ENCODE measurements around the gene TTC39B.

TTC39B gene

DNA sequence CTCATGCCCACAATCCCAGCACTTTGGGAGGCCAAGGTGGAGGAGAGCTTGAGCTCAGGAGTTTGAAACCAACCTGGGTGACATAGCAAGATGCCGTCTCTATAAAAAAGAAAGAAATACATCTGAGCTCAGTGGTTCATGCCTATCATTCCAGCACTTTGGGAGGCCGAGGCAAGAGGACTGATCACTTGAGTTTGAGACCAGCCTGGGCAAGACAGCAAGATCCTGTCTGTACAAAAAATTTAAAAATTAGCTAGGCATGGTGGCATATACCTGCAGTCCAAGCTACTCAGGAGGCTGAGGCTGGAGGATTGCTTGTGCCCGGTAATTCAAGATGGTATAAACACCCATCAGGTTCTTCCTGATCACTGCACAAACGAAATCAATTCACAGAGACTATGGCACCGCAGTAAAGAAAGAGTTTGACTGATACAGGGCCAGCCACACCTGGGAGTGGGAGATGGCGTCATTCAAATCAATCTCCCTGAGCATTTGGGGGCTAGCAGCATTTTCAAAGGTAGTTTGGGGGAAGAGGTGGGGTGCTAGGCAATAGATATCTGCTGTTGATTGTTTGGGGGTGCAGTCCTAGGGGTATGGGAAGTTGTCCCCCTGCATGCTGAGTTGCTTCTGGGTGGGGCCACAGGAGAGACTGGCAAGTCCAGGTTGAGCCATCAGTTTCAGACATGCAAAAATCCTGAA lies 169.2 kb downstream of the TTC39B start:
- H3K9me3 ChIP-seq (ENCODE audit: low read length): no peaks in the 10 kb centered on the region
- no peak overlapping the region for H2AFZ ChIP-seq (ENCODE audit: low read depth, low read length)
- no peak overlapping the region for H3K4me3 ChIP-seq (ENCODE audit: low read length)
- H3K27me3 ChIP-seq (ENCODE audit: insufficient read depth, low read length): no peaks in the 10 kb centered on the region
- no peaks in the 10 kb centered on the region for H3K36me3 ChIP-seq (ENCODE audit: insufficient read depth, low read length)
- H3K4me1 ChIP-seq (ENCODE audit: insufficient read depth, low read length): no peaks in the 10 kb centered on the region

DNA sequence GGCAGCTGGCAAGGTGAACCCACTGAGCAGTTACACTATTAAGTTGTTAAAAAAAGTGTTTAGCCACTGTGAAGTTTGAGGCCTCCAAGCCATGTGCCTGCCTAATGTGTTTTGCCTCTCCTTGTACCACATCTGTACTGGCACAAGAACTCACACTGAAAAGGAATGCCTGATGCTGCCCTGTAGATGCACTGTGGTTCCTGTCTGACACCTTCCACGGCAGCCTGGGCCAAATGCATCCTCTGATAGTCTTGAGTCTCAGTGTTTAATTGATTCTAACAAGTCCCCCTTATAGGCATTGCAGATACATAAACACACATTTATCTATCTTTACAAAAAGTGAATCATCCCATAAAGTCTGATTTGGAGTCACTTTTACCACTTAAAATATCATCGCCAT lies 169.9 kb downstream of the TTC39B start:
- Histone ChIP-seq H3K4me3 (ENCODE audit: low read length) (no peak overlapping the region), H3K36me3 (ENCODE audit: insufficient read depth, low read length) (no peaks in the 10 kb centered on the region), H3K4me1 (ENCODE audit: insufficient read depth, low read length) (no peaks in the 10 kb centered on the region), H3K27me3 (ENCODE audit: insufficient read depth, low read length) (no peaks in the 10 kb centered on the region), H2AFZ (ENCODE audit: low read depth, low read length) (no peak overlapping the region), H3K9me3 (ENCODE audit: low read length) (no peaks in the 10 kb centered on the region)

DNA sequence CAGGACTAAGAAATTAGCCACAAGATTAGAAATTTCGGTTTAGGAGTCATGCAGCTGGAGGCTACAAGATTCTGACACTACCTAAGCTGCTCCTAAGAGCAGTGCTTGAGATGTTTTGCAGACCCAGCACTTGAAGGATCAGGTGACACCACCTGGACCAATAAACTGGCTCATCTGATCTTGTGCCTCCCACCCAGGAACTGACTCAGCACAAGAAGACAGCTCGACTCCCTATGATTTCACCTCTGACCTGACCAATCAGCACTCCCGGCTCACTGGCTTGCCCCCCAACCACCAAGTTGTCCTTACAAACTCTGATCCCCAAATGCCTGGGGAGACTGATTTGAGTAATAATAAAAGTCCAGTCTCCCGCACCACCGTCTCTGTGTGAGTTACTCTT lies 170.4 kb downstream of the TTC39B start:
- no peaks in the 10 kb centered on the region for H3K27me3 ChIP-seq (ENCODE audit: insufficient read depth, low read length)
- no peak overlapping the region for H2AFZ ChIP-seq (ENCODE audit: low read depth, low read length)
- no peaks in the 10 kb centered on the region for H3K36me3 ChIP-seq (ENCODE audit: insufficient read depth, low read length)
- no peak overlapping the region for H3K4me3 ChIP-seq (ENCODE audit: low read length)
- H3K9me3 ChIP-seq (ENCODE audit: low read length): no peaks in the 10 kb centered on the region
- H3K4me1 ChIP-seq (ENCODE audit: insufficient read depth, low read length): no peaks in the 10 kb centered on the region

DNA sequence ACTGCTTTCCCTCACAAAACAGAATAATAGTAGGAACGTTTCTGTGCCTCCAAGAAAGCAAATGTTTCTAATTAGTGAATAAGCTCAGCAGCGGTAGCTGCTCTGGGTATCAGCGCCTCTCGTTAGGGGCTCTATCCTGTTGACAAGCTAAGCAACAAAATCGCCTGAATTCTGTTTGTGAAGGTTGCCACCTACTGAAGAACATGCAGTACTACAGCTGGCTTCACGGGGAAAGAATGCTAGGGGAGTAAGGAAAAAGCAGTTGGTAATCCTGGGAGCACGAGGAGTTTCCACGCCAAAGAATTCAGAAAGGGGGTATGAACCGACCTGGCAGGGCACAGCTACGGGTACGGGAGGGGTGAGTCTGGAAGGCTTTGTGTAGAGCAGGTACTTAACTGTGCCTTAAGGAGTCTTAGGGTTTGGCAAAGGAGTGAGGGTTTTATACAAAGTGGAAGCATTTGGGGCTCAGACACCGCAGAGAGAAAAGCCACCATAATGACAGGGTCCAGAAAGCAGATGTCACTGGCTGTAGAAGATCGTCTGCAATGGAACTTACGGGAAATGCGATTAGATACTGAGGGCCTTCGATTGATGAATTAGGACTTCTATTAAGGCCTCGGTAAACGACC lies 171.7 kb downstream of the TTC39B start:
- no peaks in the 10 kb centered on the region for H3K36me3 ChIP-seq (ENCODE audit: insufficient read depth, low read length)
- H3K4me1 ChIP-seq (ENCODE audit: insufficient read depth, low read length): no peaks in the 10 kb centered on the region
- H3K4me3 ChIP-seq (ENCODE audit: low read length): peak overlapping the region; percentile 24
- no peaks in the 10 kb centered on the region for H3K27me3 ChIP-seq (ENCODE audit: insufficient read depth, low read length)
- no peaks in the 10 kb centered on the region for H3K9me3 ChIP-seq (ENCODE audit: low read length)
- peak overlapping the region; percentile 39 for H2AFZ ChIP-seq (ENCODE audit: low read depth, low read length)

DNA sequence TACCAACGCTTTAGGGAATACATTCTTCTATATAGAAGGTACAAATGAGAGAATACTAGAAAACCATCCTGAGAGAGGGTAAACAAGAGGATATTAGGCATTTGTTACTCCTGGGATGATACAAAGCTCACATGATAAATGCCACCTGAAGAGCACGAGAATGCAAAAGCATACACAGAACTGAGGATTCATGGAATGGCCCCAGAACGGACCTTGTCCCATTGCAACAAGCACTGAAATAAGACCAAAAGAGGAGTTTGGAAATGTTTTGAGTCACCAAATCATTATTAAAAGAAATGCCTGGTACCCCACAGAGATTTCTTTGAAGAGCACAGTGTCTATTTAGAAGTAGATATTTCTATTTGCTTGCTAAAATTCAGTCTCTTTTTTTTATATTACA lies 173.5 kb downstream of the TTC39B start:
- Histone ChIP-seq H2AFZ (ENCODE audit: low read depth, low read length) (no peak overlapping the region), H3K27me3 (ENCODE audit: insufficient read depth, low read length) (no peaks in the 10 kb centered on the region), H3K4me1 (ENCODE audit: insufficient read depth, low read length) (no peaks in the 10 kb centered on the region), H3K9me3 (ENCODE audit: low read length) (no peaks in the 10 kb centered on the region), H3K36me3 (ENCODE audit: insufficient read depth, low read length) (no peaks in the 10 kb centered on the region), H3K4me3 (ENCODE audit: low read length) (no peak overlapping the region)

DNA sequence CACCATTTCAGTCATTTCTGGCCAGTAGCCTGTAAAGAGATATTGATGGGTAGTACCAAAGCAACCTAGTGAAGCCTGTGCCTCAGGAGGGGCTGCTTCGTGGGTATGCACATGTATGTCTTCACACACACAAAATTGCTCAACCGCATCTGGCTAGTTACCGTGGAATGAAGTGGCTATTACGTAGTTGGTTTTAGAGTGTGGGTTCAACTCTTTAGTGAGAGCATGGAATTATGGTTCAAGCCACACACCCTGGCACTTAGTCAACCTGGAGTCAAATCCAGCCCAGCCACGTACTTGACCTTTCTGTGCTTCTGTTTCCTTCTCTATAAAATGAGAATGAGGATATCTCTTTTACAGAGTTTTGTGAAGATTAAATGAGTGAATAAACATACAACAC lies 174.9 kb downstream of the TTC39B start:
- Histone ChIP-seq H3K4me3 (ENCODE audit: low read length) (no peak overlapping the region), H2AFZ (ENCODE audit: low read depth, low read length) (no peak overlapping the region), H3K27me3 (ENCODE audit: insufficient read depth, low read length) (no peaks in the 10 kb centered on the region), H3K36me3 (ENCODE audit: insufficient read depth, low read length) (no peaks in the 10 kb centered on the region), H3K4me1 (ENCODE audit: insufficient read depth, low read length) (no peaks in the 10 kb centered on the region), H3K9me3 (ENCODE audit: low read length) (no peaks in the 10 kb centered on the region)

DNA sequence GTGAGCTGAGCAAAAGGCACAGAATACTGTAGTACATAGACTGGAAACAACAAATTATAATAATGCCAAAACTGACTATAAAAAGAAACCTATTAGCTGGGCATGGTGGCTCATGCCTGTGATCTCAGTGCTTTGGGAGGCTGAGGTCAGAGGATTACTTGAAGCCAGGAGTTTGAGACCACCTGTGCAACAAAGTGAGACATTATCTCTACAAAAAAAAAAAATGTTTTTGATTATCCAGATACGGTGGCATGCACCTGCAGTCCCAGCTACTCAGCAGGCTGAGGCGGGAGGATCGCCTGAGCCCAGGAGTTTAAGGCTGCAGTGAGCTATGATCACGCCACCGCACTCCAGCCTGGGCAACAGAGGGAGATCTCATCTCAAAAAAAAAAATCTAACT lies 175.9 kb downstream of the TTC39B start:
- Histone ChIP-seq H3K27me3 (ENCODE audit: insufficient read depth, low read length) (no peaks in the 10 kb centered on the region), H3K4me1 (ENCODE audit: insufficient read depth, low read length) (no peaks in the 10 kb centered on the region), H2AFZ (ENCODE audit: low read depth, low read length) (no peak overlapping the region), H3K4me3 (ENCODE audit: low read length) (no peak overlapping the region), H3K9me3 (ENCODE audit: low read length) (no peaks in the 10 kb centered on the region), H3K36me3 (ENCODE audit: insufficient read depth, low read length) (no peaks in the 10 kb centered on the region)

DNA sequence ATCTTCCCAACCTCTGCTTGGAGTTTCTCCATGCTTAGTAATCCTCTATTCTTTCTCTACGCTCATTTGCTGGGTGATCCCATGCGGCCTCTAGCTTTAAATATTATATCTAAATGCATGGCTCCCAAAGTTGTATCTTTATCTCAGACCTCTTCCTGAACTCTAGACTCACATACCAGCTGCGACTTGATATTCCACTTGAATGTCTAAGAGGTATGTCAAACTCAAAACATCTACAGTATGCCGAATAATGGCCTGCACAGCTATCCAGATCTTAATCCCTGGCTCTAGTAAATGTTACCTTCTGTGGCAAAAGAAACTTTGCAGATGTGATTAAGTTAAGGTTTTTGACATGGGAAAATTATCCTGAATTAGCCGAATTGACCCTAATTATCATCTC lies 179.2 kb downstream of the TTC39B start:
- H3K4me3 ChIP-seq (ENCODE audit: low read length): no peak overlapping the region

DNA sequence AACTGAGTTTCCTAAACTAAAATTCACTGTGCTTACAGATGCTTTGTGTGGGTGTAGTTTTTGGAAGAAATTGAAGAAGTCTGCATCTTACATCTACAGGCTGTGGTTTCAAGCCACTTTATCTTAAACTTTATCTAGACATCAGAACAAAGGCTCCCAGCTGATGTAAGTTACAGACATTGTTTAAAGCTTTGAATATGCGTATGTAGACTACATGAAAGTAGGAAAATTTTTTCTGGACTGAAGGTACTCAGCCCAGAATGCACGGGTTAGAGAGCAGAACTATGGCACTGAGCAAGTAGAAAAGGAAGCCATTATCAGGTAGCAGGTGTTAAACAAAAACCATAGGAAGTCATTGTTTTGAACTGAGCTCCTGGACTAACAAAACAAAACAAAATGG lies 185.4 kb downstream of the TTC39B start:
- Histone ChIP-seq H3K27me3 (ENCODE audit: insufficient read depth, low read length) (no peaks in the 10 kb centered on the region), H3K4me1 (ENCODE audit: insufficient read depth, low read length) (peaks cover 5% of the 10 kb centered on the region)

More for the DNA sequence above, 179.2 kb downstream of the TTC39B start:
- no peaks in the 10 kb centered on the region for H3K27me3 ChIP-seq (ENCODE audit: insufficient read depth, low read length)
- H2AFZ ChIP-seq (ENCODE audit: low read depth, low read length): no peak overlapping the region
- no peaks in the 10 kb centered on the region for H3K9me3 ChIP-seq (ENCODE audit: low read length)
- H3K4me1 ChIP-seq (ENCODE audit: insufficient read depth, low read length): no peaks in the 10 kb centered on the region
- no peaks in the 10 kb centered on the region for H3K36me3 ChIP-seq (ENCODE audit: insufficient read depth, low read length)

DNA sequence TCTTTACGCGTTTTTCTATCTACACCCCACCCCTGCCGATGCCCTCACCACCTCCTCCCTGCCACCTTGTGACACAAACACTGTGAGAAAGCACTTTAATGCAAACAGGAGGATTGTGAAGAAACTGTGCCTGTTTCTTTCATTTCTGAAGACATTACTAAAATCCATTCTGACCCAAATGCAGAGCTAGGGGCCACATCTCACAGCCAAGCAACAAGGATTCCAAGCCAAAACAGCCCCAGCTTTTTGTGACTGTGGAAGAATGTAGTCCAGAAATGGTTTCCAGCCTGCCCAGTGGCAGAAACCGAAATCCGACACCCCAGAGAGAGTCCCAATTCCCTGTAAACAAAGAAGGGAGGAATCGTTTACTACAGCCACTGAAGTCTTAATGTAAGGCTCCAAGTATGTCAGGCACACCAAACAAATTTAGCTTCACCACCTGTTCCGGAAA lies 190.9 kb downstream of the TTC39B start:
- no peaks in the 10 kb centered on the region for H3K27me3 ChIP-seq (ENCODE audit: insufficient read depth, low read length)
- no peaks in the 10 kb centered on the region for H3K9me3 ChIP-seq (ENCODE audit: low read length)
- peaks cover 8% of the 10 kb centered on the region for H3K4me1 ChIP-seq (ENCODE audit: insufficient read depth, low read length)
- H3K4me3 ChIP-seq (ENCODE audit: low read length): no peak overlapping the region
- H3K36me3 ChIP-seq (ENCODE audit: insufficient read depth, low read length): no peaks in the 10 kb centered on the region
- peak overlapping the region; percentile 31 for H2AFZ ChIP-seq (ENCODE audit: low read depth, low read length)

More for the DNA sequence above, 185.4 kb downstream of the TTC39B start:
- H3K36me3 ChIP-seq (ENCODE audit: insufficient read depth, low read length): no peaks in the 10 kb centered on the region
- peak overlapping the region; percentile 10 for H2AFZ ChIP-seq (ENCODE audit: low read depth, low read length)
- H3K9me3 ChIP-seq (ENCODE audit: low read length): no peaks in the 10 kb centered on the region
- H3K4me3 ChIP-seq (ENCODE audit: low read length): no peak overlapping the region

DNA sequence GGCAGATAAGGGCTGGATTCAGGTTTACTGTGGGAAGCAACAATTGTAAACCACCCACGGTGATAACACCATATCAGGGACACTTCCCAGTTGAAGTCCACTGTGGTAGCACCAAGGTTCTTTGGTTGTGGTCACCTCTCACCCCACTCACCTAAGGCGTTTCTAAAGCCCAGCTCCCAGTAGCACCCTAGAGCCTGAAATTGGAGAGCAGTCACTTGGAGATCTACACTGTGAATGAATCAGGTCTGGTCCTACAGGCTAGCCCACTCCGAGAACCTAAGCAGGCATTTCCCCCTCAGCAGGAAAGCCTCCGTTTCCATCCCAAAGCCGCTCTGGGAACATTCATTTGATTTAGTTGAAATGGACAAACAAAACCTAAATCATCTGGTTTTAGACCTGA lies 191.3 kb downstream of the TTC39B start:
- Histone ChIP-seq H3K4me1 (ENCODE audit: insufficient read depth, low read length) (peaks cover 3% of the 10 kb centered on the region), H3K36me3 (ENCODE audit: insufficient read depth, low read length) (no peaks in the 10 kb centered on the region), H3K27me3 (ENCODE audit: insufficient read depth, low read length) (no peaks in the 10 kb centered on the region), H3K4me3 (ENCODE audit: low read length) (no peak overlapping the region), H2AFZ (ENCODE audit: low read depth, low read length) (peak overlapping the region; percentile 31), H3K9me3 (ENCODE audit: low read length) (no peaks in the 10 kb centered on the region)

DNA sequence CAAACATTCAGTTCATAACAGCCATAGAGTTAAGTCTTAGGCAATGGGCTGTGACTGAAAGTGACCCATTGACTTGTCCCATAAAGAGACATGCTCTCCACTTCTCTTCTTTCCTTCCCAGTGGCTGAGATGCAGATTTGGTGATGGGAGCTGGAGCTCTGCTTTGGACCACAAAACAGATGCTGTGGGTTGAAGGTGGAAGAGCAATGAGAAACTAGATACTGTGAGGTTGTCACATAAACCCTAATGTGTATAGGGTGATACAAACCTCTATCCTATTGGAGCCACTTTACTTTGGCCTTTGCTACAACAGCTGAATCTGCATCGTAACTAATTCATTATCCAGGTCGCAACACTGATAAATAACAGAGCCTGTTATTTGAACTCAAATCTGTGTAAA lies 192.0 kb downstream of the TTC39B start:
- Histone ChIP-seq H3K27me3 (ENCODE audit: insufficient read depth, low read length) (no peaks in the 10 kb centered on the region), H2AFZ (ENCODE audit: low read depth, low read length) (no peak overlapping the region), H3K9me3 (ENCODE audit: low read length) (no peaks in the 10 kb centered on the region), H3K4me3 (ENCODE audit: low read length) (no peak overlapping the region), H3K36me3 (ENCODE audit: insufficient read depth, low read length) (no peaks in the 10 kb centered on the region), H3K4me1 (ENCODE audit: insufficient read depth, low read length) (peaks cover 3% of the 10 kb centered on the region)
